NCI-H748 (cell line): Measurements from ENCODE around the gene TDRD12.
A peak's percentile ranks its signal among the peaks of the same experiment; 100 is the strongest.

Source experiments
- DNase-seq: peaks from one replicate; lab custom pipeline; 2025; ENCODE audit not compliant: unreplicated experiment; lab: John Stamatoyannopoulos, UW

The TDRD12 gene

DNA sequence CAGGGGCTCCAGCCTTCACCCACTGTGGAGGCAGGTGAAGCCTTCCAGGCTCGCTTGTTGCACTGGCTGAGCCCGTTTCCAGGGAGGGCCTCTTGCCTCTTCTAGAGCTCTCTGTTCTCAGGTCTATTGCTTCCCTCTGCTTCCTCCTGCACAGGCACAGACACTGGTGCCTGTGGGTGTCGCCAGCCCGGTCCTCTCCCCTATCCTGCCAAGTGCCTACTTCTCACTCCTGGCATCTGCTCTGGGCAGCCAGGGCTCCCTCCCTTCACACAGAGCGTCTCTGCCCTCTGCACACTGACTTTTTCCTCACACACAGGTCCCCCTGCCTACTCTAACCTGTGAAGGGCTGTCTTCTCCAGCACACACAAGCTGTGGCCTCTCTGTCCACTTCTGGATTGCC is 89.7 kb downstream of the TDRD12 start:
- no peak for DNase-seq

DNA sequence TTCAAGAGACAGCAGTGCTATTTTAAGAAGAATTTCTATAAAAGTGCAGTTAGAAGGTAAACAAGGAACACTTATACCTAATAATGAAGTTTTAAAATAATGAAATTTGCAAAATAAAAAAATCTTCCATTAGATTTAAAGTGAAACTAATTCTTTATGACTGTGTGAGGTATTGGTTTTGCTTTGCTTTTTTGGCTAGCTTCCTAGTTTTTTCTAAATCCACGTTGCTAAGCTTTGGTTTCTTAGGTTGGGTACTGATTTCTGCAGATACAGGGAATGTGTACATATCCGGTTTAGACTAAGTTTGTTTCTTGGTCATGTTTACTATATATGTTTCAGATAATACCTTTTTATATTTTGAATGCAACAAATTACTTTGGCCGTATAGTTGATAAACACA is 90.2 kb downstream of the TDRD12 start:
- DNase-seq, result no peak

DNA sequence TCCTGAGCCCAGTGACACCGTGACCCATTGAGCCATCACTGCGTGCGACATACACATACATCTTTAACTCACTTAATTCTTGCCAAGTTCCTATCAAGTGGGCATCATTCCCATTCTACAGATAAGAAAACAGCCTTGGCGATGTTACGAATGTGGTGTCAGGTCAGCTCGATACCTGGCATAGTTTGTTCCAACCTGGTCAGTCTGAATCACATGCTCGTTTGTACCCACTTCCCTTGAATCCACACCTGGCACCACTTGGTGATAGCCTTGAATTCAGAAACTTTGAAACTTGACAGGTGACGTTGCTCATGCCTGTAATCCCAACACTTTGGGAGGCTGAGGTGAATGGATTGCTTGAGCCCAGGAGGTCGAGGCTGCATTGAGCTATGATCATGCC is 90.9 kb downstream of the TDRD12 start:
- DNase-seq, result no peak

DNA sequence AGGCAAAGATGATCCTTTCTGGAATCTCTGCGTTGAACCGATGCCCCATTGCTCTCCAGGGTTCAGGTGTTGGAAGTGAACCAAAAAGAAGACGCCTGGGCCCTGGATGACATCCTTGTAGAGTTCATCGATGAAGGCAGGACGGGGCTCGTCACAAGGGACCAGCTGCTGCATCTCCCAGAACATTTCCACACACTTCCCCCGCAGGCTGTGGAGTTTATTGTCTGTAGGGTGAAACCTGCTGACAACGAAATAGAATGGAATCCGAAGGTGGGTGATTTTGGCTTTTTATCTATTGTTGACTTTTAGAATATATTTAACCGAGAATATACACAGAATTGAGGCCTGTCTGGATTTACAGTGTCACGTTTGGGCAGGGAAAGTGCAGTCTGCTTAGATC is 91.6 kb downstream of the TDRD12 start:
- no peak for DNase-seq

DNA sequence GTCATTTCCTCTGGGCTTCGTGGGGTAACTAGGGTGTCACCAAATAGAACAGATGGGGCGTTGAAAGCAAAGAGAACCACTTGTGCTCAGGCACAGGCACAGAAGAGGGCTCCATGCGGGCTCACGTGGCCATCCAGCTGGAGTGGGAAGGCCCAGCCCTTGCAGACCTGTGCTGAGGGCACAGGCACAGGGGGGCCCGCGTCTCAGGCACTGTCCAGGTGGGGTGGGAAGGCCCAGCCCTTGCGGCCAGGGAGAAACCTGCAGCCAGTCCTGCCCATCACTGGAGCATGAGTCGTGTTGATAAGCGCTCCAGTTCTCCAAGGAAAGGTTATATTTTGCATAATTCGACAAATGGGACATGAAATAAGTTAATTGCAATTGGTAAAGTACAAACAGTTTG is 92.5 kb downstream of the TDRD12 start:
- no peak for DNase-seq

DNA sequence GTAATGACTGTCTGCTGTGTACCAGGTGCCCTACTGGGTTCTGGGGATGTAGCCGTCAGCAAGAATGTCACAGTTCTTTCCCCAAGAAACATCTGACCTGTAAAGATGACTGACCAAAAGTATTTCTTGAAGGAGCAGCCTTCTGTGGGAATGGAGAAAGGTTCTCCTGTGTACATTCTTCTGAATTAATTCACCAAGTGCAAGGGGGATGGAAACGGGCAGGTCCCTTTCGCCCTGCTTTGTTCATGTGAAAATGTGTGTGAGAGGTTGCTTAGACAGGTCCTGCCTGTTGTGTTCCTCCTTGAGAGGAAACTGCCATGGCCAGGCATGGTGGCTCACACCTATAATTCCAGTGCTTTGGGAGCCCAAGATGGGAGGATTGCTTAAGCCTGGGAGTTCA is 93.0 kb downstream of the TDRD12 start:
- DNase-seq, result no peak

DNA sequence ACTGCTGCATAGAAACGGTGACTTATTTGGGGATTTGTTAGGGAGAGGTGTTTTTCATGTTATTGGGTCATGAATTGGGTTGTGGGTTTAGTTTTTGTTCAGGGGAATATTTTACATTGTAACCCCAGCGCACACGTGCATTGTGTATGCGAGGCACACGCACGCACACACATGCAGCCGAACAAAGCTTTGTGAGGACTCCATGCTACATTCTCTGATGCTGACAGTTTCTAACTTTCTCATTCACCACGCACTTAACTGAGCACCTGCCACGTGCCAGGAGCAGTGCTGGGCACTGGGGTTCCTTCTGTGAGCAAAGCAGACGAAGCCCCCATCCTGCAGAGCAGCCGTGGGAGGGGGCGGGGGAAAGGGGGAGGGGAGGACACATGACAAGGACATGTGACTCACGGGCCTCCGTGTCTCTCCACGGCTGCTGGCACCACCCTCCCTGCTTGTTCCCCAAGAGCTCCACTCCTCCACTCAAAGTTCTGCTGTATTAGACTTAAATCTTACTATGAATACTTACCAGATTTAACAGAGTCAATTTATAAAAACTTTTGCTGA is 94.4 kb downstream of the TDRD12 start:
- no peak for DNase-seq

DNA sequence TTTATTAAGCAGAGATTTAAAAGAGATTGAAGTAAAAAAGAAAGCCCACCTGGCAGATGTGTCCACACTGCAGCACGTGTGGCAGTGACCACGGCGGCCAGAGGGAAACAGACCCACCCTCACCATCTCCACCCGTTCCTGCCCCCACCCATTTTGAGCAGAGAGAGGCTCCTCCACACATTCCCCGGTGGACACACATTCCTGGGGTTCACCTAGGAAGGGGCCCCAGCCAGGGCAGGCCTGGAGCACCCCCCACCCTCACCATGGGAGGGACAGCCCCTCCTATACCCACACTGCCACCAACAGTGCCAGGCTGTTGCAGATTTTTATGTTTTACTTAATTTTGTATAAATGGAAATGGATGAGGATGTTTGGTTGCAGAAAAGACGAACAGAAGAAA is 95.1 kb downstream of the TDRD12 start:
- no peak for DNase-seq

DNA sequence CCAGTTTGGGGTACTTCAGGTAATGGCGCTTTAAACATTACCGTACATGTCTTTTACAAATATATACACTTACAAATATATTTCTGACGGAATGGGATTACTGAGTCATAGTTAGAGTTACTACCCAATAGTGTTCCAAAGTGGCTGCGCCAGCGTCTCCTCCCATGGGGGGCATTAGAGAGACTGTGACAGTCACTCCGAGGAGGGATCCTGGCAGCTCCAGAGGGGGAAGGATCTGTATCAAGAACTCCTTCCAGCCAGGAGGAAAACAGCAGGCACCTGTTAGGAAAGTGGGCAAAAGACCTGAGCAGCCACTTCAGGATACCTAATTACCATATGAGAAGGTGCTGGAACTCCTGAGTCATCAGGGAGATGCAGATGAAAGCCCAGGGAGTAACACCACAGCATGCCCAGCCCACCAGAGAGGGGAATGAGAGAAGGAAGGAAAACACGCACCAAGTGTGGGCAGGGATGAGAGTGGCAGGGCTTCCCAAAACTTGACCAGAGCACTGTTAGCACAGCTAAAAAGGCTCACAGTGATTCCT is 97.1 kb downstream of the TDRD12 start:
- no peak for DNase-seq

DNA sequence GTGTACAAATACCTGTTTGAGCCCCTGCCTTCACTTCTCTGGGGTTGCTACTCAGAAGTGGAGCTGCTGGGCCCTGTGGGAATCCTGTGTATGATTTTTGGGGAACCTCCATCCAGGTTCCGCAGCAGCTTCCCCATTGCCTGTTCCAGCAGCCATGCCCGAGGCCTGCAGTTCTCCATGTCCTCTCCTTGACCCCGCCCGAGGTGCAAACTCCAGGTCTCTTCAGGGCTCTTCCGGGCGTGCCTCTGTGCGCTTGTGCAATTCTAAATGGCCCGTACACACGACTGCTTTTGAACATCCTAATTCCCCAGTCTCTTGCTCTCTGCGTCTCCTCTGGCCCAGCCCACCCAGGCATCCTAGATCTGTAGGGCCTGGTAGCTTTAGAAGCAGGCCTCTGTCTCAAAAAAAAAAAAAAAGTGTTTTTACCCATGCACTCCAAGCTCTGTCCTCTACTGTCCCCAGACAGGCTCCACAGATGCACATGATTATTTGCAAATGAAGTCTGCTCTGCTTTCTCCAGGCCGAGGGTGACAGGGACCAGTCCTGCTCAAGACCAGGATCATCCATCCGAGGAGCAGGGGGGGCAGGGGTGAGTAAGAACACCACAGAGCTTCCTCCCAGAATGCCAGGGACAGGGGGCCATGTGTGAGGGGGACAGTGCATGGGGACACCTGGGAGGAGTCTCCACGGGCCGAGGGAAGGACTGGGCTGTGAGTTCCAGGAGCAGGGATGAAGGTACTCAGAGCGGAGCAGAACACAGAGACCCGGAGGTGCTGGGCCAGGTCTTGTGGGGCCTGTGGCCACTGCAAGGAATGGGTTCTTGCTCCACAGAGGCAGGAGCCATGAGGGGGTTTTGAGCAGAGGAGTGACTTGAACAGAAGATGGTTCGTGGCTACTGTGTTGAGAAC is 98.3 kb downstream of the TDRD12 start:
- DNase-seq, result no peak

DNA sequence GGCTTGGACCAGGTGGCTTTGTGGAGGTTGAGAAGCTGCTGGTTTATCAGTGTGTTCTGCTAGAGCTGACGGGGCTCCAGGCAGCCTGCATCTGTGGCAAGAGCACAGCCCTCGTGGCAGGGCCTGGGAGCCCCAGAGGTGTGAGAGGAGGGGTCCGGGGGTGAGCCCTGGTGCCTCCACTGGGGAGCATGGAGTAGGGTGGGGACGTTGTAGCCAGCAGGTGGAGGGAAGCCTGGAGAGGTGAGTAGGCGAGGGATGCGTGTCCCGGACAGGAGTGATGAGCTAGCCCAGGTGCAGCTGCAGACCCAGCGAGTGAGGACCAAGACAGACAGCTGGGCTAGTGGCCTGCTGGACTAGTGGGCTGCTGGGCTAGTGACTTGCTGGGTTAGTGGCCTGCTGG is 99.0 kb downstream of the TDRD12 start:
- no peak for DNase-seq

DNA sequence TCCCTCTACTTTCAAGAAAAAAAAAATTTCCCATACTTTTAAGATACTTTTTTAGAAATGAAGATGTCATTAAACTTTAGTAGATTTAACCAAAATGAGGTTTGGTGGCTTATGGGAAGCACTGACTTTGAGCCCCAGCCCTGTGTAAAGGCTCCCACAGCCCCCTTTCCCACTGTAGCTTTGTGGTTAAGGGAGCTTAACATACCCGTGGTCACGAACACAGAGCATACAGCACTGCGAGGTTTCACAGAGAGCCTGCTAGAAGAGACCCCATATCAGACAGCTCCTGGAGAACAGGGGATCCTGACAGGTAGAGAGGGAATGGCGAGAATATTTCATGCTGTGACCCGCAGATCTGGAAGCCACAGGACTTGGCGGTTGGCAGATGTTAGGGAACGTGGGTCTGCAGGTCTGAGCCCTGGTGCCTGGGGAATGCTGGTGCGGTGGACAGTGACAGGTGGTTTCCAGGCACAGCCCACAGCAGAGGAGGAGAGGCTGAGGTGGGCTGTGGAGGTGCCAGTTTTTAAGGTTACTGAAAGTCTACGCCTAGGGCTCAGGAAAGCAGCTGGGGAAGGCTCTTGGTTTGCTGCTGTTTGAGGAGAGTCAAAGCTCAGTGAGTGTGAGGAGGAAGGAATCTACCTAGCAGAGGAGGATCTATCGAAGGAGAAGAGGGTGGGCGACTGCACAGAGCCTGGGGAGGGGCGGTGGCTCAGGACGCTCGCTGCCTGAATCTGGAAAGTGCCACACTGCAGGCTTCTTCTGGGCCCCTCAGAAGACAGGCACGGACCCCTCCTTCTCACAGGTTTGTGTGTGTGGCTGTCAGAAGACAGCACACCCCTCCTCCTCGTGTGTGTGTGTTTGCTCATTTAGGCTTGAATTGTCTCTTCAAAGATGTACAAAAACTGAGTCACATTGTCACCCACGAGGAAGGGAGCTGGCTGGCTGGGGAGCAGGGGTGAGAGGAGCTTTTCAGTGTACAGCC is 100.1 kb downstream of the TDRD12 start:
- no peak for DNase-seq

DNA sequence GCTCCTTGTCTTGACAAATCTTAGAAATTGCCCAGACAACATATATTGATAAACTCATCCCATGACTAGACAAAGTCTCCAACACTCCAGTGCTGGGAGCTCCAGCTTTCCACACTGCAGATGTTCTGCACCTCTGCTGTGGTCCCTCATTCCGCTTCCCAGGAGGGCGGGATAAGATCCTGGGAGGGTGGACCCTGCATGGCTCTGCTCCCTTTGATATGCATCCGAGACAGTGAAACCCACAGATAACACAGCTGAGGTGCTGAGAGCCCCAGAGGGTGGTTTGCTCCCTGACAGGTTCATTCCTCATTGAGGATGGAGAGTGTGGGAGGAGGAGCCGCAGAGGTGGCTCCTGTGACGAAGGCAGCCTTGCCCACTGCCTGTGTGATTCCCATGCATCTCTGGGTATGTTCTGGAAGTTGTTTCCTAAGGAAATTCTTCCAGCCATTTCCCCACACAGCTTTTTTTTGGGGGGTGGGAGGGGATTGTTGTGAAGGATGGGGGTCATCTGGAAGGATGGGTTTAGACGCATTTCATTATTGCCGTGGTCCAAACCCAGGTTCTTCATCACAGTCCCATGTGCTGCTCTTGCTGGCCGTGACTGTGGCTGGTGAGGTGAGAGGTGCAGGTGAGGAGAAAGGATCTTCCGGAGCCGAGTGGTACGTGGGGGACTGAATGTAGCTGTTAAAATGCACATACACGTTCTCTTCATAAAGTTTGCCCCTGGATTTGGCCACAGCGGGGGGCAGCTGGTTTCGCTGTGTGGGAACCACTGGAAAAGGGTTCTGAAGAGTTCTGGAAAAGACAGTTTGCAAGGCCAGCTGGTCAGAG is 103.6 kb downstream of the TDRD12 start:
- DNase-seq, result no peak

DNA sequence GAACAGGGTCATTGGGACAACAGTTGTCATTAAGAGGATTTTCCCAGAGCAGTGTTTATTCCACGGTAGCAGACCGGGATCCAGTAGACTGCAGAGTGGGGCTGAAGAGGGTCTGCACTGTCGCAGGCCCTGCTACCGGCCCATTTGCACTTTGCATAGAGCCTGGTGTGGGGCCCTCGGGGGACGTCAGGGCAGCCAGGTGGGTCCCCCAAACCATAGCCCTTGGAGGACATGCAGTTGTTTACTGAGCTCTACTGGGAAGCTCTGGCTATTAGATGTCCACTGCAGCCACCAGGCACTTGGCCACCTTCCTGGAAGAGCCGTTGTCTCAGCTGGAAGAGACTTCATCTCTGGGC is 104.2 kb downstream of the TDRD12 start:
- DNase-seq, result no peak

DNA sequence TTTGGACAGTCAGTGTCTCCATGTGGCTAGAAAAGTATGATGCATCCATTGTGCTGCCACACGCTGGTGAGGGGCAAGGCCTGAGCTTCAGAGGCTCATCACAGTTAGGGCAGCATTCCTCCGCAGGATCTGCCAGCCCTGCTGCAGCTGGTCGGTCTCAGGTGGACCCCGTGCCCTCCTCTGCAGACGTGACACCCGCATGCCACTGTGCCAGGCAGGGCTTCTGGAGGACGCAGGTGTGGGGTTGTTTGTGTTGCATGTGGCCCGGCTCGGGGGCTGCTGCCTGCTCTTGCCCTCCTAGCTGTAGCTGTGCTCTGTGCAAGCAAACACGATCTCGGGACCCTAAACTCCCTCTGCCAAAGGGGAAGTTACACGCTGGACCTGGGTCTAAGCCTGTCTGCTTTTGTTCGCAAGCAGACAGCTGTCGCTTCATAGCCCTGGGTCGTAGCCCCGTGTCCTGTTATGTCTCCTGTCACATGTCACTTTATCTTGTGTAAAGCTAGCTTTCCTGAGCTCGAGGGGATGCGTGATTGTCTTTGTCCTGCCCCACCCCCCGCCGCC is 104.7 kb downstream of the TDRD12 start:
- DNase-seq, result no peak

DNA sequence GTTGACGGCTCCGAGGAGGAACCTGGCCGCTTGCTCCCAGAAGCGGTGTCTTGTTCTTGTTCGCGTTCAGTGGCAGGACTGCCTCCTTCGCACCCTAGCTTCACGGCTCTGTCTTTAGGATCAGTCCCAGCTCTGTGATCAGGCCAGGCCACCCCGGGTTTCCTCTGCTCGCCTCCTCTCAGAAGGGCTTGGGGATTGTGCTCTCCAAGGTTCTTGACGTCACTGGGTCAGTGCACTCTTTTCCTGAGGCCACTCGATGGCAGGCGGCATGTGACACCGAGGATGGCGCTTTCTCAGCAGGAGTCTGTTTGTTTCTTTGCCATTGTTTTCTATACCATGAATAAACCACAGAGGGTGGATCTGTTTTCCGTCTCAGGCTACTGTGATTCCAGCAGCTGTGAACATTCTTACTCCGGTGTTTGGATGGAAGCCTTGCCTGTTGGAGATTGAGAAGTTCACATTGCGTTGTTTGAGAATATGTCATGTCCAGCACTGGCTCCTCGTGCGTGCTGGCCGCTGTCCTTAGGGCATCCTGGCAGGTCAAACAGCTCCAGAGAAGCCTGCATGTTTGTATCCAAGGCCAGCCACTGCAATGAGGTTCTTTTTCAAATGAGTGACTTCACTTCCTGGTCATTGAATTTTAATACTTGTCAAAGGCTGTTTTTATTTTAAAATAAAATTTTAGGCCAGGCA is 105.5 kb downstream of the TDRD12 start:
- peak; percentile 60 for DNase-seq

DNA sequence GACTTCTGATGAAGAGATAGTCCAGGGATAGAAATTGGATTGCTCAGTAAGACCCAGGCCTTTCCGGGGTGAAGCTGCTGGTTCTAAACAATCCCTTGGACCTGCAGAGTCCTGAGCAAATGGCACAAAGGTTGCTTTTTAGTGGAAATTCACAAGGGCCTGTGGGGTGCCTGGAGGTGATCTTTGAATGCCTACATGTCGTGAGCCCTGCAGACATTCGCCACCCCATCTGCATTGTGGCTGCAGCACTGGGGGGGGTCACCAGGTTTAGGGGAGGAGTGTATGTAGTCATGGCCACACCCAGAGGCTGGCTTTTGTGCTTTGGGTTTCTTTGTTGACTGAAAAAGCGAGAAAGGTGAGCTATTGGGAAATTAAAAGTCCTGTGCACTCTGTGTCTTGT is 108.6 kb downstream of the TDRD12 start:
- DNase-seq, result no peak

DNA sequence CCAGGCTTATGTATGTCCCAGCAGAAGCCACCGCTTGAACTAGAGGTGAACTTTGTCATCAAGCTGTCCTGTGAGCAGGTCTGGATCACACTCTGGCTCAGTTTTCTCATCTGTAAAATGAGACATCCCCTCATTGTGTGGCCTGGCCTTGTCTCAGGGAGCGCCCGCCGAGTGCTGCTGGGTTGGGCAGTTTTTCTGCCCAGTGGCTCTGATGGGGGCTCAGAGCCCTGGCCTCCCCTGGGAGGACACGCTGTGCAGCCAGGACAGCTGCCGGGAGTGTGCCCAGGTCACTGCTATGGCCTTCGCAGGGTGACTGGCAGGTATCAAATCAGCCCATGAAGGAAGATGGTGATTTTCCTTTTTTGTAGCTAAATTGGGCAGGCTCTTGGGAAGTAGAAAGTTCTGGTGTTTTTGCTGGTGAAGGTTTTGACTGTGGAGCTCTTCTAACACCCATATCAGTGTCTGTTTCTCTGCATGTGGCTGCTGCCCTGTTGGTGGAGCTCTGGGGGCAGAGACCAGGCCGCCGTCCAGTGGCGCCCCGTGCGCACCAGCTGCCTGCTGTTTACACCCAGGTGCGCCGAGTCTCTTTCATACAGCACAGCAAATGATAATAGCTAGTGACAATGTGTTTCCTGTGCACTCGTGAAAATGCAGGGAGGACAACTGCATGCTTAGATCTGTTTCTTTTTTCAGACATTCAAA is 109.2 kb downstream of the TDRD12 start:
- peak; percentile 45 for DNase-seq

DNA sequence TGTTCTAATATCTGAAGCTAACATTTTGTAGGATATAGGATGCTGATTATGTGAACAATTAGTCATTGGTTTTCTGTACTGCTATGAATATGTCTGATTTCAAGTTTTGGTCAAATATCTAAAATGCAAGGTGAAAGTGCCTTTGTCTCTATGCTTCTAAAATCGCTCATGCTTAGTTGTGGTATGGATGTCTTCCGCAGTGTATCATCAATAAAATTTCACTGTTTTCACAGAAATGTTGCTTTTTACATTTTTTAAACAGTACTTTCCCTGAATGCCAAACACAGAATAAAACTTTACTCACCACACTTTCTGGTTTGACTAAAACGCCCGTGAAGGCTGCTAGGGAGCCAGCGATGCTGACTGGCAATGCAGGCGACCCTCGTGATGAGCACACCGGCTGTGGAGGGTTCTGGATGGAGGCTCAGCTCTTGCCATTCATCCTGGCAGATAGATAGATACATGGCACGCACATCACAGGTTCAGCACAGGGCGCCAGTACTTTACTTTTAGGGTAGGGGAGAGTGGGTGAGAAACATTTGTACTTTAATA is 109.9 kb downstream of the TDRD12 start:
- no peak for DNase-seq
